T-cell (primary cell): ENCODE results near the gene TRIM47. TPM values are rescaled to one million over a fixed set of nuclear protein-coding genes. Genes with fewer than 3 reads are reported as not detected.

Experiments
- ATAC-seq, 4 experiments: fragments of 200-7000 bp in 3 of 4; fragments of 150-1000 bp in 1 of 4; cut with Tn5 transposase; replicated peaks in 1 of 4; 1 replicate in 3 of 4; 2 replicates in 1 of 4; pipeline ENCODE4 v1.10.0; 2021; ENCODE audit warnings: moderate library complexity in 3 of 4, mild to moderate bottlenecking in 2 of 4, moderate number of reproducible peaks in 1 of 4
- CTCF ChIA-PET, 2 donors: fragments of 300-600 bp; sonication (Branson Sonifier 250); formaldehyde crosslinking; loops; one replicate each; lab custom pipeline; 2022; ENCODE audit warnings: antibody characterized with exemption in 2 of 2; lab: Charles Lee
- POLR2A ChIA-PET, 2 donors: fragments of 300-600 bp; sonication (Branson Sonifier 250); formaldehyde crosslinking; loops; one replicate each; lab custom pipeline; 2022; ENCODE audit warnings: antibody characterized with exemption in 2 of 2; lab: Charles Lee
- DNase-seq, 35 experiments: peaks; one replicate each; pipeline versions ENCODE4 v3.0.0 to v3.0.0-alpha.2; 2013 to 2023
- H3K27ac ChIP-seq: one replicate; pipeline ENCODE4 v1.5.1; 2013; ENCODE audit warnings: low read length
- H3K27me3 ChIP-seq, 2 experiments: replicated peaks in 1 of 2; 1 replicate in 1 of 2; 2 replicates in 1 of 2; pipeline versions ENCODE4 v1.6.1 to v1.7.0; 2013; ENCODE audit warnings: low read length in 1 of 2, mixed read lengths in 1 of 2; ENCODE audit not compliant: control insufficient read depth in 2 of 2, insufficient read depth in 2 of 2; ENCODE audit errors: extremely low read depth in 1 of 2
- H3K36me3 ChIP-seq, 2 donors: 1 replicate in 1 of 2; 2 replicates in 1 of 2; pipeline versions ENCODE4 v1.6.1 to v1.7.0; 2013; ENCODE audit warnings: low read length in 1 of 2; ENCODE audit not compliant: control insufficient read depth in 2 of 2, insufficient read depth in 1 of 2; ENCODE audit errors: extremely low read depth in 1 of 2
- H3K4me1 ChIP-seq, 2 experiments: 1 replicate in 1 of 2; 2 replicates in 1 of 2; pipeline versions ENCODE4 v1.6.1 to v1.7.0; 2013; ENCODE audit warnings: low read length in 2 of 2, mixed read lengths in 1 of 2; ENCODE audit not compliant: insufficient read depth in 2 of 2, control insufficient read depth in 1 of 2; ENCODE audit errors: extremely low read depth in 1 of 2
- H3K4me3 ChIP-seq, 2 donors: 1 replicate in 1 of 2; 2 replicates in 1 of 2; pipeline versions ENCODE4 v1.5.1 to v1.7.0; 2013; ENCODE audit warnings: mild to moderate bottlenecking in 2 of 2, low read length in 1 of 2, moderate library complexity in 1 of 2; ENCODE audit not compliant: control insufficient read depth in 1 of 2; ENCODE audit errors: extremely low read depth in 1 of 2
- H3K9me3 ChIP-seq: 2 replicates; pipeline ENCODE4 v1.7.0; 2013
- H3K27ac Mint-ChIP-seq, 2 donors: one replicate each; pipeline ENCODE4 v1.8.0; 2020 to 2021; ENCODE audit warnings: mild to moderate bottlenecking in 2 of 2, mixed read lengths in 2 of 2
- H3K27me3 Mint-ChIP-seq, 2 donors: one replicate each; pipeline ENCODE4 v1.8.0; 2021 to 2022; ENCODE audit warnings: mixed read lengths in 2 of 2
- H3K36me3 Mint-ChIP-seq: one replicate; pipeline ENCODE4 v1.8.0; 2021; ENCODE audit warnings: mixed read lengths
- H3K4me1 Mint-ChIP-seq, 3 donors: one replicate each; pipeline ENCODE4 v1.8.0; 2020 to 2022; ENCODE audit warnings: mixed read lengths in 3 of 3, mild to moderate bottlenecking in 1 of 3
- H3K4me3 Mint-ChIP-seq, 3 donors: one replicate each; pipeline ENCODE4 v1.8.0; 2020 to 2022; ENCODE audit warnings: mild to moderate bottlenecking in 3 of 3, mixed read lengths in 3 of 3, moderate library complexity in 3 of 3
- H3K9me3 Mint-ChIP-seq, 3 donors: one replicate each; pipeline ENCODE4 v1.8.0; 2020 to 2022; ENCODE audit warnings: mixed read lengths in 3 of 3
- WGBS: methylation state at CpG from one replicate; pipeline ENCODE4 v1.1.5; 2013; ENCODE audit warnings: missing lambda C conversion rate; ENCODE audit not compliant: insufficient coverage; 5-methylcytosine and 5-hydroxymethylcytosine counted together
- total RNA-seq, 35 experiments: library from RNA in 6 of 35; stranded (reverse) in 6 of 35; fragments of 120-200 nt in 1 of 35; gene quantifications; one replicate each; pipeline versions ENCODE4 v1.2.1 to v1.2.4 and lab custom pipeline; 2013 to 2026

The TRIM47 gene
- total RNA-seq, 5 donors from 2014 or later (not counting 1 experiment from before 2014, with no cell fraction given): 2.6 to 24.6 (median 18.3) TPM

DNA sequence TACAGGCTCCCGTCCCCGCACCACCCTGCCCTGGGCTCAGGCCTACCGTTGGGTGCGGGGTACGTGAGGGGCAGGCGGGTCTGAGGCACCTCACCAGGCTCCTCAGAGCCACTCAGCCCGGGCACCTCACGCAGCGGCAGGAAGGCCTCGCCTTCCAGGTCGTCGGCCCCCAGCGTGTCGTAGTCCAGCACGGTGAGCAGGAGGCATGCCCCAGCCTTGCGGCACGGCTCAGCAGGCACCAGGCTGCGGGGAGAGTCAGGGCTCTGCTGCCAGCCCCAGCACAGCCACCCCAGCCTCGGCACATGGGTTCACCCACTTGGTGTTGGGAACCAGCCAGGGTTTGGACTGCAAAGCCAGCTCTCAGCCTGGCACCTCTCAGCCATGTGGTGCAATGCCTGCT, 49.6 kb downstream of the TRIM47 start:
- ATAC-seq: no peak
- Mint-ChIP-seq H3K4me3 (peak overlapping the region in 1 of 3 donors; percentile 73), H3K4me1 (peaks cover 23 to 34% (median 26%) of the 10 kb centered on the region in 3 donors), H3K27ac (peak overlapping the region in 1 of 2 donors; percentile 6), H3K36me3 (peaks cover 14% of the 10 kb centered on the region), H3K9me3 (no peaks in the 10 kb centered on the region), H3K27me3 (no peaks in the 10 kb centered on the region)
- Histone ChIP-seq H3K27me3 (no peaks in the 10 kb centered on the region), H3K4me1 (peaks cover 16 to 58% of the 10 kb centered on the region in 2 experiments), H3K36me3 (peaks cover 12 to 54% of the 10 kb centered on the region in 2 donors), H3K27ac (peak overlapping the region; percentile 61), H3K9me3 (no peaks in the 10 kb centered on the region), H3K4me3 (no peak overlapping the region)
- DNase-seq: no peak
- 95% methylated on average over 19 of the region's 19 CpGs for WGBS
- POLR2A ChIA-PET: interaction anchor here in 1 of 2 donors (0.8 kb wide), 1 partner anchor 49 kb away, joined by 3 read pairs; a partner anchor contains a TSS
- CTCF ChIA-PET: interaction anchor here (0.6 to 1.4 kb wide), 3 partner anchors 15 to 79 kb away, joined by 3 read pairs; partner anchors contain the start of gene GALK1 (in 1 of the 2)

DNA sequence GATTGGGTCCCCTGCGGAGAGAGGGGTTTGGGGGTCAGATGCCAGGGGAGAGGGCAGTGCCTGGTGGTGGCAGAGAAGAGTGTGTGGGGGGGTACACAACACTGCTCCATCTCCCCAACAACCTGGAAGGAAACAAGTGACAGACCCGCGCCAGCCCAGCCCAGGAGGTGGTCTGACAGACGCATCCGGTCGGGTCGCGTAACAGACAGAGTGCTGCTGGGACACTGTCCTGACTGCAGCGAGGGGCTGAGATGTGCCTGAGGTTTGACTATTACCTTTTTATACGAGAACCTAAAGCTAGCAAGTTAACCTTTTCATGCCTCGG, 50.3 kb downstream of the TRIM47 start:
- ChIA-PET POLR2A (interaction anchor here in 1 of 2 donors (0.8 kb wide), 1 partner anchor 48 kb away, joined by 3 read pairs; a partner anchor contains a TSS), CTCF (interaction anchor here (0.6 to 1.4 kb wide), 3 partner anchors 16 to 79 kb away, joined by 3 read pairs; partner anchors contain the start of gene GALK1 (in 1 of the 2))
- H3K27ac Mint-ChIP-seq: peak overlapping the region; percentile 83 to 90
- H3K9me3 ChIP-seq: no peaks in the 10 kb centered on the region
- DNase-seq (peak in 9 of 35 experiments; percentile 11 to 51 (median 24)), ATAC-seq (peak; percentile 24 to 46 (median 36))
- H3K27me3 ChIP-seq: no peaks in the 10 kb centered on the region
- H3K4me1 Mint-ChIP-seq: peaks cover 16 to 26% (median 19%) of the 10 kb centered on the region in 3 donors
- peak overlapping the region in 1 of 2 donors; percentile 39 for H3K4me3 ChIP-seq
- peaks cover 19 to 57% of the 10 kb centered on the region in 2 donors for H3K36me3 ChIP-seq
- no peaks in the 10 kb centered on the region for H3K27me3 Mint-ChIP-seq
- H3K4me3 Mint-ChIP-seq: peak overlapping the region; percentile 31 to 73 (median 61)
- peaks cover 7% of the 10 kb centered on the region for H3K36me3 Mint-ChIP-seq
- peak overlapping the region; percentile 61 for H3K27ac ChIP-seq
- 80% methylated on average over 7 of the region's 11 CpGs for WGBS
- no peaks in the 10 kb centered on the region for H3K9me3 Mint-ChIP-seq
- H3K4me1 ChIP-seq: peaks cover 9 to 53% of the 10 kb centered on the region in 2 experiments

DNA sequence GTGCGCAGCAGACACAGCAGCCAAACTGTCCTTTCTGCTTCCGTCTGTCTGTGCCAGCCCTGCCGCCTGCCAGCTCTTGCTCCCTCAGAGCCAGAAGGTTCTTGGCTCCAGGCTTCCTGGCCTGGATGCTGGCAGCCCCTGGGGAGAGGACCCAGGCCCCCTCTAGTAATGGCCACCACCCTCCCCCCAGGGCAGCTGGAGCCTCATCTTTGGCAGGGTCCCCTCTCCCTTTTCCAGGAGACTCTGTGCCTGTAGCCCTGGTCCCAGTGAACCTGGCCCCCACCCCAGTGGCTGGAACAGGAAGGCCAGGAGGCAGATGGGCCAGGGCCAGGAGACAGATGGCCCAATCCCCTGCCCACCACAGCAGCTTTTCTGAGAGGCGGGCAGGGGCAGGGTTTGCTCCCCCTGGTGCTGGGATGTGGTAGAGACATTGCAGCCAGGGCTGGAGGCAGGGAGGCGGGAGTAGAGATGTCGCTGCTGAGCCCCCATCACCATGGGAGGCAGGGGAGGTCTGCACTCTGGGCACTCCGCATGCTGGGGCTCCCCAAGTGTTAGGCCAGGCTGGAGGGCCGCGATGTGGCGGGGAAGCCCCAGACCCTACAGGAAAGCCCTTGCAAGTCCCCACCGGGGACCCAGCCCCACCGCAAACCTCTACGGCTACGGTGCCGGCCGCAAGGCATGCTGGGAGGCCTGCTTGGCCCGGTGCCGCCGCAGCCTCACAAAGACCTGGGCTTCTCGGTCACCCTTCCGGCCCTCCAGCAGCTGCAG, 50.9 kb downstream of the TRIM47 start:
- POLR2A ChIA-PET: interaction anchor here in 1 of 2 donors (0.6 to 0.7 kb wide), 2 partner anchors 48 to 149 kb away, joined by 3 to 4 read pairs; a partner anchor contains a TSS
- H3K9me3 ChIP-seq: no peaks in the 10 kb centered on the region
- peak overlapping the region in 1 of 2 donors; percentile 39 for H3K4me3 ChIP-seq
- 57% methylated on average over 14 of the region's 21 CpGs for WGBS
- peak; percentile 65 to 75 (median 70) for ATAC-seq
- H3K4me1 ChIP-seq: peaks cover 4 to 53% of the 10 kb centered on the region in 2 experiments
- H3K27me3 ChIP-seq: no peaks in the 10 kb centered on the region
- peak in 34 of 35 experiments; percentile 18 to 78 (median 58) for DNase-seq
- H3K9me3 Mint-ChIP-seq: no peaks in the 10 kb centered on the region
- peaks cover 13 to 21% (median 15%) of the 10 kb centered on the region in 3 donors for H3K4me1 Mint-ChIP-seq
- peak overlapping the region; percentile 41 to 73 (median 61) for H3K4me3 Mint-ChIP-seq
- peaks cover 24 to 62% of the 10 kb centered on the region in 2 donors for H3K36me3 ChIP-seq
- no peaks in the 10 kb centered on the region for H3K27me3 Mint-ChIP-seq
- peak overlapping the region; percentile 83 to 90 for H3K27ac Mint-ChIP-seq
- H3K36me3 Mint-ChIP-seq: peaks cover 7% of the 10 kb centered on the region
- peak overlapping the region; percentile 61 for H3K27ac ChIP-seq
- CTCF ChIA-PET: interaction anchor here (0.6 to 1.4 kb wide), 4 partner anchors 10 to 62 kb away, joined by 3 to 4 read pairs (median 3); partner anchors contain the start of gene GALK1 (in 1 of the 2)

DNA sequence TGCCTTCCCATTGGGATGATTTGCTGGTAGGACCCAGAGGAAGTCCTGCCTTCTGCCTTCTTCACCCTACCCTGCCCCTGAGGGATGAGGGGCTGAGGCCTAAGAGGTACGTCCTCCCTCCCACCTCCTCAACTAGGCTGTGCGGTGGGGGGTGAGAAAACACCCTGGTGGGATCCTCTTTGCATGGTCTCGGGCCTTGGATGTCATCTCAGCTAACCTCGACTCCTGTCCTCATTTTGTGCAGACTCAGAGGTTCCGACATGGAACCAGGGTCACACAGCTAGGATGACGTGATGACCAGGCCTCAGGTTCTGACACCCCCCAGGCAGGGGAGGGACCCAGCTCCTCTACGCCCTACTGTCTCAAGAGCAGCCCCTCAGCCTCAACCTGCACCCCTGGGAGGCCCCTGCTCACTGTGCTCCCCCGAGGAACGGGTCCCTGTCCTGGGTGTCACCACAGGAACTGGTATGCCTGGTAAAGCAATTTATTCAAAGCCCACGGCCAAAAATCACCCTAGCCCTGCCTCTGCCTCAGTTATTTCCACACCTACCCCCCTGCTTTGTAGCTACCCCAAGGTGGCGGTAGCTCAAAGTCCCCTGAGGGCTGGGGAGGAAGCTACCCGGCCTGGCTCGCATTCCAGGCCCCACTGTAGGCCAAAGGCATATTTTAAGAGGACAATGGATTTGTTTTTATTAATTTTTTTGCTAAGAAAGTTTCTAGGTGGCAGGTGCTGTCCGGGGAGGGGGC, 51.6 kb downstream of the TRIM47 start:
- H3K4me1 Mint-ChIP-seq: peaks cover 13 to 24% (median 17%) of the 10 kb centered on the region in 3 donors

DNA sequence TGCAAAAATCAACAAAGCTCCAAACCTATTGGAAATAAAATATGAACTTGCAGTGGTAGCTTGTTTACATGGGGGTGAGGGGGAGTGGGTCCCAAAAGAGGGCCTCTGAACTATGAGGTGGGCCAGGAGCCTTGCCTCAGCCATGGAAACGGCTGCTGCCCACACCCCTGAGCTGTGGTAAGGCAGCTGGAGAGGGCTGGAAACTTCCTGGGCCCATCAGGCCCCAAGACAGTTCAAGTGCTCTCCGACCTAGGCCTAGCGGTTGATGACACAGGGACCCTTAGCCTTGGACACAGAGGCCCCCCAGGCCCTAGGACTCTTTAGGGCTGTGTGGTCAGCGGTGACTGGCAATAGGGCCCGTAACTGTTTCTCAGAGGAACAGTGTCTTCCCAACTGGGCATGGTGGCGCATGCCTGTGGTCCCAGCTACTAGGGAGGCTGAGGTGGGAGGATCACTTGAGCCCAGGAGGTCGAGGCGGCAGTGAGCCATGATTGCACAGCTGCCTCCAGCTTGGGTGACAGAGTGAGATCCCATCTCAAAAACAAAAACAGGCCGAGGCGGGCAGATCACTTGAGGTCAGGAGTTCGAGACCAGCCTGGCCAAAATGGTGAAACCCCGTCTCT, 52.5 kb downstream of the TRIM47 start:
- ATAC-seq (no peak), DNase-seq (no peak)
- Mint-ChIP-seq H3K9me3 (no peaks in the 10 kb centered on the region), H3K27me3 (no peaks in the 10 kb centered on the region), H3K4me1 (peaks cover 22 to 33% (median 24%) of the 10 kb centered on the region in 3 donors), H3K36me3 (peaks cover 10% of the 10 kb centered on the region), H3K27ac (no peak overlapping the region), H3K4me3 (no peak overlapping the region)
- 88% methylated on average over 8 of the region's 12 CpGs for WGBS
- Histone ChIP-seq H3K36me3 (peaks cover 33 to 66% of the 10 kb centered on the region in 2 donors), H3K27ac (no peak overlapping the region), H3K9me3 (no peaks in the 10 kb centered on the region), H3K4me3 (no peak overlapping the region), H3K4me1 (peaks cover 2 to 53% of the 10 kb centered on the region in 2 experiments), H3K27me3 (no peaks in the 10 kb centered on the region)
- POLR2A ChIA-PET: interaction anchor here in 1 of 2 donors (0.6 kb wide), 1 partner anchor 8 kb away, joined by 3 read pairs; no protein-coding TSS in a partner anchor
- CTCF ChIA-PET: interaction anchor here (0.6 to 1.0 kb wide), 4 partner anchors 11 to 628 kb away, joined by 3 read pairs; no protein-coding TSS in a partner anchor

More for the DNA sequence above, 51.6 kb downstream of the TRIM47 start:
- H3K27me3 Mint-ChIP-seq: no peaks in the 10 kb centered on the region
- CTCF ChIA-PET: interaction anchor here (0.6 to 1.0 kb wide), 4 partner anchors 10 to 43 kb away, joined by 3 to 4 read pairs (median 3); no protein-coding TSS in a partner anchor
- Histone ChIP-seq H3K9me3 (no peaks in the 10 kb centered on the region), H3K4me3 (no peak overlapping the region), H3K36me3 (peaks cover 24 to 65% of the 10 kb centered on the region in 2 donors), H3K27ac (peak overlapping the region; percentile 61), H3K27me3 (no peaks in the 10 kb centered on the region), H3K4me1 (peaks cover under 1 to 53% of the 10 kb centered on the region in 2 experiments)
- H3K9me3 Mint-ChIP-seq: no peaks in the 10 kb centered on the region
- no peak for ATAC-seq
- H3K36me3 Mint-ChIP-seq: peaks cover 4% of the 10 kb centered on the region
- H3K27ac Mint-ChIP-seq: peak overlapping the region in 1 of 2 donors; percentile 77
- 75% methylated on average over 8 of the region's 14 CpGs for WGBS
- DNase-seq: no peak
- peak overlapping the region in 1 of 3 donors; percentile 73 for H3K4me3 Mint-ChIP-seq
- POLR2A ChIA-PET: interaction anchor here in 1 of 2 donors (0.6 to 0.7 kb wide), 3 partner anchors 7 to 148 kb away, joined by 3 to 4 read pairs (median 3); a partner anchor contains a TSS
